Lower lobe of right lung (tissue), 2 donors: ENCODE measurements around the gene SPAG7. TPM values are rescaled to one million over a fixed set of nuclear protein-coding genes. Genes with fewer than 3 reads are reported as not detected.
"Not testable (repeated sequence)": the region's sequence is repeated elsewhere in the genome, so short reads cannot be mapped to it uniquely, and the experiment has no call there.

Experiments
- ATAC-seq, 2 donors: fragments of 200-7000 bp; cut with Tn5 transposase; one replicate each; pipeline ENCODE4 v1.9.1; 2020 to 2022; ENCODE audit warnings: mild to moderate bottlenecking in 2 of 2, moderate library complexity in 2 of 2
- DNase-seq: peaks from one replicate; pipeline ENCODE4 v3.0.0-alpha.2; 2020
- H3K27ac ChIP-seq: fragments of 200-600 bp; one replicate; pipeline ENCODE4 v1.8.0; 2022
- H3K27me3 ChIP-seq: fragments of 200-600 bp; one replicate; pipeline ENCODE4 v1.8.0; 2022; ENCODE audit warnings: low read depth
- H3K36me3 ChIP-seq: fragments of 200-600 bp; one replicate; pipeline ENCODE4 v1.8.0; 2022; ENCODE audit warnings: mild to moderate bottlenecking
- H3K4me1 ChIP-seq: fragments of 200-600 bp; one replicate; pipeline ENCODE4 v1.8.0; 2022
- H3K4me3 ChIP-seq: fragments of 200-600 bp; one replicate; pipeline ENCODE4 v1.8.0; 2022; ENCODE audit warnings: mild to moderate bottlenecking
- H3K9me3 ChIP-seq: fragments of 200-600 bp; one replicate; pipeline ENCODE4 v1.8.0; 2022
- CTCF ChIP-seq: fragments of 200-600 bp; IDR thresholded peaks from one replicate; pipeline ENCODE4 v1.8.0; 2022; ENCODE audit warnings: antibody characterized with exemption, mild to moderate bottlenecking
- intact Hi-C: fragments of 100-400 bp; cut with DNase I; formaldehyde crosslinking; loops from one replicate; pipeline ENCODE4 v1.11.0; 2022
- total RNA-seq: library from RNA; stranded (reverse); fragmentation: NEBNext Ultra II Directional; extraction: Animal tissue kit (Norgen Biotek cat#: 25700); gene quantifications from one replicate; pipeline ENCODE4 v1.2.1, GENCODE V29; 2021
- donor health status: DM: no; HTN: yes; CAD: no; lungs with severe emphysema.

SPAG7 gene
- total RNA-seq, 1 donor from 2014 or later: 56.3 TPM

GRCh38 chr17:4931963-4932362 lies 35.7 kb downstream of the SPAG7 start, which contains the start of gene GP1BA:
Gene GP1BA, plus strand, starts transcription at chr17:4932277. Its CDS starts 328 bp downstream, at chr17:4932605.
- Histone ChIP-seq H3K27ac (no peak within 1 kb of the TSS), H3K4me1 (peaks cover 8% of the 10 kb centered on the region), H3K9me3 (no peaks in the 10 kb centered on the region), H3K27me3 (no peaks in the 10 kb centered on the region), H3K36me3 (peaks cover 12% of the 10 kb centered on the region), H3K4me3 (no peak within 1 kb of the TSS)
- intact Hi-C loops: no loop called here
- TF ChIP-seq CTCF: no peak
- no peak for DNase-seq
- no peak for ATAC-seq

- Histone ChIP-seq H3K4me1 (no peaks in the 10 kb centered on the region), H3K27ac (no peak overlapping the region), H3K36me3 (no peaks in the 10 kb centered on the region), H3K27me3 (no peaks in the 10 kb centered on the region), H3K9me3 (no peaks in the 10 kb centered on the region), H3K4me3 (no peak overlapping the region)
- intact Hi-C loops: no loop called here
- TF ChIP-seq CTCF: no peak
- no peak for DNase-seq
- no peak for ATAC-seq
These were observed 38.7 kb downstream of the SPAG7 start for GRCh38 chr17:4928881-4929280.

- ATAC-seq, H3K9me3 ChIP-seq, H3K36me3 ChIP-seq, H3K4me3 ChIP-seq, H3K27me3 ChIP-seq, H3K27ac ChIP-seq, intact Hi-C loops, H3K4me1 ChIP-seq: not testable (repeated sequence)
- DNase-seq: peak; percentile 19
These were observed 40.9 kb downstream of the SPAG7 start for GRCh38 chr17:4926577-4927335.

GRCh38 chr17:4921320-4921719 lies 46.3 kb downstream of the SPAG7 start:
- no peak for DNase-seq
- ATAC-seq: no peak
- Histone ChIP-seq H3K4me3 (no peak overlapping the region), H3K4me1 (peaks cover 11% of the 10 kb centered on the region), H3K27ac (no peak overlapping the region), H3K9me3 (no peaks in the 10 kb centered on the region), H3K27me3 (no peaks in the 10 kb centered on the region), H3K36me3 (no peaks in the 10 kb centered on the region)
- intact Hi-C loops: no loop called here
- TF ChIP-seq CTCF: no peak

GRCh38 chr17:4920351-4921048 lies 47.1 kb downstream of the SPAG7 start:
- TF ChIP-seq CTCF: no peak
- Histone ChIP-seq H3K36me3 (no peaks in the 10 kb centered on the region), H3K27ac (peak overlapping the region; percentile 24), H3K27me3 (no peaks in the 10 kb centered on the region), H3K9me3 (no peaks in the 10 kb centered on the region), H3K4me3 (no peak overlapping the region), H3K4me1 (peaks cover 11% of the 10 kb centered on the region)
- intact Hi-C loops: no loop called here
- ATAC-seq (peak; percentile 77 to 93), DNase-seq (peak; percentile 84)

- TF ChIP-seq CTCF: no peak
- ATAC-seq: no peak
- Histone ChIP-seq H3K4me1 (peaks cover 11% of the 10 kb centered on the region), H3K27me3 (no peaks in the 10 kb centered on the region), H3K4me3 (no peak overlapping the region), H3K36me3 (no peaks in the 10 kb centered on the region), H3K9me3 (no peaks in the 10 kb centered on the region), H3K27ac (no peak overlapping the region)
- DNase-seq: peak; percentile 9
- intact Hi-C loops: no loop called here
These were observed 48.0 kb downstream of the SPAG7 start for GRCh38 chr17:4919511-4920047.

GRCh38 chr17:4914551-4914950 lies 53.1 kb downstream of the SPAG7 start:
- H3K9me3 ChIP-seq, ATAC-seq, H3K4me1 ChIP-seq, DNase-seq, H3K36me3 ChIP-seq, H3K4me3 ChIP-seq, H3K27me3 ChIP-seq, intact Hi-C loops, H3K27ac ChIP-seq: not testable (repeated sequence)
